K562 (cell line): ENCODE measurements around the gene LMBR1L. TPM values are rescaled to one million over a fixed set of nuclear protein-coding genes. Genes with fewer than 3 reads are reported as not detected.

Source experiments
- CBFB ChIP-seq: sonication (generic); formaldehyde crosslinking; IDR thresholded peaks from 2 replicates; pipeline ENCODE4 v1.4.0; 2020; ENCODE audit warnings: mild to moderate bottlenecking, missing genetic modification reagents
- CEBPG ChIP-seq, 3 experiments: fragments of 200-800 bp in 1 of 3; sonication (Bioruptor generic) in 1 of 3; sonication (generic) in 1 of 3; formaldehyde crosslinking in 1 of 3; IDR thresholded peaks in 2 of 3; conservative IDR thresholded peaks in 1 of 3; 2 replicates each; pipeline versions ENCODE4 v1.6.1 to v1.8.0; 2016 to 2022; ENCODE audit warnings: missing compliant biosample characterization in 2 of 3, missing genetic modification characterization in 2 of 3, mild to moderate bottlenecking in 1 of 3, missing genetic modification reagents in 1 of 3
- GATAD2B ChIP-seq: fragments of 450-650 bp; IDR thresholded peaks from 2 replicates; pipeline ENCODE4 v1.6.1; 2017; ENCODE audit warnings: mild to moderate bottlenecking, borderline replicate concordance
- KDM5B ChIP-seq: fragments of 200-600 bp; sonication (generic); IDR thresholded peaks from 2 replicates; pipeline ENCODE4 v1.6.1; 2012; ENCODE audit warnings: low read depth, mild to moderate bottlenecking, moderate library complexity, low read length, control low read depth, inconsistent platforms; ENCODE audit not compliant: insufficient replicate concordance
- LCOR ChIP-seq: sonication (generic); formaldehyde crosslinking; IDR thresholded peaks from 2 replicates; pipeline ENCODE4 v1.8.0; 2022; ENCODE audit warnings: mild to moderate bottlenecking, missing genetic modification reagents
- NR4A1 ChIP-seq, 2 experiments: fragments of 250-450 bp in 1 of 2; fragments of 450-650 bp in 1 of 2; sonication (Bioruptor Pico) in 1 of 2; IDR thresholded peaks; 2 replicates each; pipeline versions ENCODE4 v1.4.0 to v1.6.1; 2016 to 2020; ENCODE audit warnings: mild to moderate bottlenecking in 2 of 2, missing compliant biosample characterization in 1 of 2, missing genetic modification characterization in 1 of 2, moderate library complexity in 1 of 2
- POLR2AphosphoS2 ChIP-seq: IDR thresholded peaks from 2 replicates; pipeline ENCODE4 v1.6.1; 2012; ENCODE audit warnings: low read length, improper control_type of control experiment
- RBM15 ChIP-seq: fragments of 200-400 bp; formaldehyde crosslinking; IDR thresholded peaks from 2 replicates; pipeline ENCODE4 v1.6.1; 2018; ENCODE audit warnings: mild to moderate bottlenecking, low read length, moderate library complexity; ENCODE audit not compliant: insufficient read depth
- RBM17 ChIP-seq: fragments of 200-400 bp; formaldehyde crosslinking; IDR thresholded peaks from 2 replicates; pipeline ENCODE4 v1.6.1; 2017; ENCODE audit warnings: low read depth, mild to moderate bottlenecking, low read length, borderline replicate concordance
- ZNF24 ChIP-seq: fragments of 450-650 bp; IDR thresholded peaks from 2 replicates; pipeline ENCODE4 v1.6.1; 2016
- ZNF263 ChIP-seq: sonication (generic); formaldehyde crosslinking; IDR thresholded peaks from 2 replicates; pipeline ENCODE4 v1.8.0; 2022; ENCODE audit warnings: mild to moderate bottlenecking, missing genetic modification reagents, borderline replicate concordance
- polyA plus RNA-seq, 8 experiments: library from polyadenylated mRNA; depleted of rRNA in 4 of 8; stranded (reverse) in 5 of 8; unstranded in 3 of 8; fragments of >200 nt; fragmentation: Nextera tagmentation in 2 of 8; fragmentation: Illumina TruSeq in 1 of 8; extraction: Ambion mirVana in 2 of 8; extraction: Trizol in 1 of 8; gene quantifications; 2 replicates each; pipeline versions ENCODE4 v1.2.1 to v1.2.3, GENCODE V29; 2011 to 2014; ENCODE audit warnings: inconsistent platforms in 1 of 8, missing spikeins in 1 of 8
- total RNA-seq, 7 experiments: library from RNA; depleted of rRNA in 6 of 7; stranded (reverse); fragments of >200 nt in 6 of 7; fragmentation: Illumina TruSeq in 2 of 7; extraction: Trizol in 2 of 7; gene quantifications; 2 replicates each; pipeline versions ENCODE4 v1.2.1 to v1.2.3, GENCODE V29; 2011 to 2021; ENCODE audit warnings: low replicate concordance in 1 of 7
- TF ChIP-seq, protein P1 (sequence below): fragments of 250-450 bp; sonication (Bioruptor Pico); IDR thresholded peaks from 2 replicates; pipeline ENCODE4 v1.8.0; 2021; ENCODE audit warnings: borderline replicate concordance, mild to moderate bottlenecking, moderate library complexity; ENCODE audit not compliant: poor library complexity, severe bottlenecking
- TF ChIP-seq, protein P2 (sequence below): fragments of 200-800 bp; sonication (Bioruptor generic); IDR thresholded peaks from 2 replicates; pipeline ENCODE4 v1.6.1; 2017; ENCODE audit warnings: missing genetic modification characterization, missing compliant biosample characterization
- TF ChIP-seq, protein P3 (sequence below): sonication (generic); formaldehyde crosslinking; IDR thresholded peaks from 2 replicates; pipeline ENCODE4 v1.8.0; 2023; ENCODE audit warnings: mild to moderate bottlenecking, missing genetic modification reagents
- TF ChIP-seq, protein P4 (sequence below): fragments of 250-450 bp; sonication (Bioruptor Pico); IDR thresholded peaks from 2 replicates; pipeline ENCODE4 v1.5.0; 2021; ENCODE audit warnings: mild to moderate bottlenecking, moderate library complexity
- TF ChIP-seq, protein P5 (sequence below): fragments of 450-650 bp; IDR thresholded peaks from 2 replicates; pipeline ENCODE4 v1.6.1; 2017; ENCODE audit warnings: antibody characterized with exemption

Gene LMBR1L
- total and polyA plus RNA-seq, 9 of the 15 experiments (the other 6 are each of a cell fraction or from before 2014, with no cell fraction given) = 2.5 to 57.0 (median 31.1) TPM

DNA sequence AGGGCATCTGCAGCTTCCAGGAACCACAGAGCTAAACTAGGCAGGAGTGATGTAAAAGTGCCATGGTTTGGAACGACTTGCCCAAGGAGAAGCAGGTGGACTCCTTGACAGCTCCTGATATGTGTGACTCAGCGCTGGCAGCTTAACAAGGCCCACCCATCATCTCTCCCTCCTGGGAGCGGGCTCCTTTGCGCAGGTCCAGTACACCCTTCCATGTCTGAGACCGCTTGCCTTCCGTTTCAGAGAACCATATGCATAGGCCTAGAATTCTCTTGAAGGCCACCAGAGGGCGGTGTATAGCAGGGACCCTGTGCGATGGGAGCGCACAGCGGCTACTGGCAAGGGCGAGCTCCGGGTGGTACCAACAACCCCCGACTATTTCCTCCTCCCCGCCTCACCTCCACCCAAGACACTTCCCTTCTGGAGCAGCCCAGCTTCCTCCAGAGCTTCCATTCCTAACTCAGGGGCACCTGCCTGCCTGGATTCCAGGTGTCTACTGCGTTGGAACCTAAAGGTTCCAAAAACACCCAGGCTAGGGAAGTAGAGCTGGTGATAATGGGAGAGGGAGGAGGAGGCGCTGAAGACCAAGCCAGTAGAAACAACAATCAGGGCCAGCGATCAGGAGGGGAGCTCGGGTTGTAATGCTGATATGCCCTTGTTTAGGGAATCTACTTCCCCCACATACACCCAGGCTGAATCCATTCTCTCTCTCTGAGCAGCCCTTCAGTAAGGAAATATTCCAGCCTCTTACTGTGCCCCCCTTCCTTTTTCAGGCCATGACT is 22.3 kb downstream of the LMBR1L start (continued):
- TF ChIP-seq, protein P1, sequence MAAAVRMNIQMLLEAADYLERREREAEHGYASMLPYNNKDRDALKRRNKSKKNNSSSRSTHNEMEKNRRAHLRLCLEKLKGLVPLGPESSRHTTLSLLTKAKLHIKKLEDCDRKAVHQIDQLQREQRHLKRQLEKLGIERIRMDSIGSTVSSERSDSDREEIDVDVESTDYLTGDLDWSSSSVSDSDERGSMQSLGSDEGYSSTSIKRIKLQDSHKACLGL (CRISPR knock-in tag) = no peak
- TF ChIP-seq, protein P2, sequence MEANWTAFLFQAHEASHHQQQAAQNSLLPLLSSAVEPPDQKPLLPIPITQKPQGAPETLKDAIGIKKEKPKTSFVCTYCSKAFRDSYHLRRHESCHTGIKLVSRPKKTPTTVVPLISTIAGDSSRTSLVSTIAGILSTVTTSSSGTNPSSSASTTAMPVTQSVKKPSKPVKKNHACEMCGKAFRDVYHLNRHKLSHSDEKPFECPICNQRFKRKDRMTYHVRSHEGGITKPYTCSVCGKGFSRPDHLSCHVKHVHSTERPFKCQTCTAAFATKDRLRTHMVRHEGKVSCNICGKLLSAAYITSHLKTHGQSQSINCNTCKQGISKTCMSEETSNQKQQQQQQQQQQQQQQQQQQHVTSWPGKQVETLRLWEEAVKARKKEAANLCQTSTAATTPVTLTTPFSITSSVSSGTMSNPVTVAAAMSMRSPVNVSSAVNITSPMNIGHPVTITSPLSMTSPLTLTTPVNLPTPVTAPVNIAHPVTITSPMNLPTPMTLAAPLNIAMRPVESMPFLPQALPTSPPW (CRISPR knock-in tag) = peak; percentile 41
- TF ChIP-seq ZNF24 (no peak), NR4A1 (CRISPR knock-in tag; IDR thresholded peaks at IDR 0.05) (no peak), NR4A1 (tag; IDR thresholded peaks at IDR 0.05) (no peak), CEBPG (CRISPR knock-in tag; IDR thresholded peaks at IDR 0.05) (no peak), CEBPG (tag; conservative IDR thresholded peaks at IDR 0.05 in 1 of 2, IDR thresholded peaks at IDR 0.05 in 1 of 2) (no peak), KDM5B (peak; percentile 41), POLR2AphosphoS2 (no peak), CBFB (CRISPR knock-in tag) (0 out of 2 replicates have a peak, but pooled peaks have one; percentile 29), GATAD2B (peak; percentile 45; the same call in 1 of the 2 replicates), ZNF263 (CRISPR knock-in tag) (peak; percentile 31; the same call in 1 of the 2 replicates), RBM17 (no peak), LCOR (CRISPR knock-in tag) (peak; percentile 86), RBM15 (no peak)
- TF ChIP-seq, protein P3, sequence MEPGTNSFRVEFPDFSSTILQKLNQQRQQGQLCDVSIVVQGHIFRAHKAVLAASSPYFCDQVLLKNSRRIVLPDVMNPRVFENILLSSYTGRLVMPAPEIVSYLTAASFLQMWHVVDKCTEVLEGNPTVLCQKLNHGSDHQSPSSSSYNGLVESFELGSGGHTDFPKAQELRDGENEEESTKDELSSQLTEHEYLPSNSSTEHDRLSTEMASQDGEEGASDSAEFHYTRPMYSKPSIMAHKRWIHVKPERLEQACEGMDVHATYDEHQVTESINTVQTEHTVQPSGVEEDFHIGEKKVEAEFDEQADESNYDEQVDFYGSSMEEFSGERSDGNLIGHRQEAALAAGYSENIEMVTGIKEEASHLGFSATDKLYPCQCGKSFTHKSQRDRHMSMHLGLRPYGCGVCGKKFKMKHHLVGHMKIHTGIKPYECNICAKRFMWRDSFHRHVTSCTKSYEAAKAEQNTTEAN (CRISPR knock-in tag) = no peak
- TF ChIP-seq, protein P4, sequence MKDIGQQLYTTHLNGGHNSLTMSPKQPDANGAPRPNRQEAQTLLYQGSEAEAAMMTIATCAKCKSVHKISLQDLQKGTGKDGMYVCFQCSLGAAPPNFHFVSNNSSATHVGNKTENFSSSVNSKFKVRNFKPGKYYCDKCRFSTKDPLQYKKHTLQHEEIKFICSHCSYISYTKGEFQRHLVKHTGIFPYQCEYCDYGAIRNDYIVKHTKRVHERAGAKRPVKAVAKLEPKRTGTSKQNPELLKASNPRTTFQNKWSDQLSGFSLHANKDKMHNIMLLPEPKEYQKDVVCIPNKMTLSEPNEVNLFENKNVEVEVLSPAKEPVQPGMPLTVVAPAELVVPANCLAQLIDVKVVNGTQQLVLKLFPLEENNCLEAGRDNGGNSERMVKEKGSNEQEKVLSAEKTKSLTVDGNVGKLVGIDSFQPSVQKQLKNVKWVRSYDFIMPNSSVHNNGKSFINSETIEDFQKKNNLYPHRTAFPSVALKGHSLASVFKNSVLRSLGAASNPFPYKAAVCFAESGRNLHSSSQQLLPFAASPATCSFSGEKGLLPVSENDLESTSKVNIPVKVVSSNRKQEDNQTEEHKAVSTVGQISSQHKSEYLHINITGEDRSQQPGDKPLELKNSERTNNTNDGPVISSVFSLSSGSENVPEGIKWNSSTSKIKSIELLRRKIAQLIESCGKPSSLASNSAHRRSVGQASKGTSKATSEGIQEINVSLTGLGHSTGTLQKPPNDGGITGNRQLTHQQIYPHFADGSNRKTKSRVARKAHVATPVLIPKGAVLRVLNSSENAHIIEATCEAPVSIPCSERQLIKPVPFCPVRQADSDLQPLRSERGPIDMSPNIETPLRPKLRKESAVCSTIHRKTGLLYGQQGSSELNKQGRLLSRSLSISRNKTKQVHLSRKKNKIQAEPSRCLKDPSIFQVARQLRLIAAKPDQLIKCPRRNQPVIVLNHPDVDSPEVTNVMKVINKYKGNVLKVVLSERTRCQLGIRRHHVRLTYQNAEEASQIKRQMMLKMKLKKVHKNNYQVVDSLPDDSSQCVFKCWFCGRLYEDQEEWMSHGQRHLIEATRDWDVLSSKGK (CRISPR knock-in tag) = no peak
- TF ChIP-seq, protein P5, sequence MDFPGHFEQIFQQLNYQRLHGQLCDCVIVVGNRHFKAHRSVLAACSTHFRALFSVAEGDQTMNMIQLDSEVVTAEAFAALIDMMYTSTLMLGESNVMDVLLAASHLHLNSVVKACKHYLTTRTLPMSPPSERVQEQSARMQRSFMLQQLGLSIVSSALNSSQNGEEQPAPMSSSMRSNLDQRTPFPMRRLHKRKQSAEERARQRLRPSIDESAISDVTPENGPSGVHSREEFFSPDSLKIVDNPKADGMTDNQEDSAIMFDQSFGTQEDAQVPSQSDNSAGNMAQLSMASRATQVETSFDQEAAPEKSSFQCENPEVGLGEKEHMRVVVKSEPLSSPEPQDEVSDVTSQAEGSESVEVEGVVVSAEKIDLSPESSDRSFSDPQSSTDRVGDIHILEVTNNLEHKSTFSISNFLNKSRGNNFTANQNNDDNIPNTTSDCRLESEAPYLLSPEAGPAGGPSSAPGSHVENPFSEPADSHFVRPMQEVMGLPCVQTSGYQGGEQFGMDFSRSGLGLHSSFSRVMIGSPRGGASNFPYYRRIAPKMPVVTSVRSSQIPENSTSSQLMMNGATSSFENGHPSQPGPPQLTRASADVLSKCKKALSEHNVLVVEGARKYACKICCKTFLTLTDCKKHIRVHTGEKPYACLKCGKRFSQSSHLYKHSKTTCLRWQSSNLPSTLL = no peak
